Caco-2 (cell line): ENCODE results near the gene ZNF816. TPM values are rescaled to one million over a fixed set of nuclear protein-coding genes. Genes with fewer than 3 reads are reported as not detected.
"Not testable (repeated sequence)": the region's sequence is repeated elsewhere in the genome, so short reads cannot be mapped to it uniquely, and the experiment has no call there.

ENCODE experiments used
- BruUV-seq: library from RNA; stranded (reverse); fragments of 400-500 nt; replicated peaks from 2 replicates; lab custom pipeline; 2021; lab: Mats Ljungman, UMichigan
- CTCF ChIA-PET: fragments of 300-600 bp; sonication (Branson Sonifier 250); formaldehyde crosslinking; loops from one replicate; lab custom pipeline; 2022; ENCODE audit warnings: antibody characterized with exemption; lab: Charles Lee
- POLR2A ChIA-PET: fragments of 300-600 bp; sonication (Branson Sonifier 250); formaldehyde crosslinking; loops from one replicate; lab custom pipeline; 2022; ENCODE audit warnings: antibody characterized with exemption; lab: Charles Lee
- DNase-seq, 2 experiments: peaks; one replicate each; pipeline versions ENCODE4 v3.0.0 to v3.0.0-alpha.2; 2020 to 2022
- H3K27me3 ChIP-seq: replicated peaks from 2 replicates; pipeline ENCODE4 v1.6.0; 2011; ENCODE audit warnings: low read length; ENCODE audit not compliant: control insufficient read depth, insufficient read depth
- H3K36me3 ChIP-seq: 2 replicates; pipeline ENCODE4 v1.5.1; 2011; ENCODE audit warnings: low read length; ENCODE audit not compliant: control insufficient read depth, insufficient read depth
- H3K4me1 ChIP-seq: fragments of 250-450 bp; sonication (Bioruptor Pico); 2 replicates; pipeline ENCODE4 v1.5.1; 2020; ENCODE audit warnings: mild to moderate bottlenecking
- H3K4me3 ChIP-seq: 2 replicates; pipeline ENCODE4 v1.5.1; 2011; ENCODE audit warnings: low read depth, mild to moderate bottlenecking, control low read depth, low read length
- H3K9me3 ChIP-seq: fragments of 250-450 bp; sonication (Bioruptor Pico); 2 replicates; pipeline ENCODE4 v1.5.1; 2020; ENCODE audit warnings: mild to moderate bottlenecking, moderate library complexity
- H3K27ac Mint-ChIP-seq: one replicate; pipeline ENCODE4 v1.8.0; 2022; ENCODE audit warnings: mixed read lengths; ENCODE audit not compliant: unreplicated experiment
- H3K27me3 Mint-ChIP-seq: one replicate; pipeline ENCODE4 v1.8.0; 2022; ENCODE audit warnings: mixed read lengths; ENCODE audit not compliant: insufficient read depth, unreplicated experiment
- H3K36me3 Mint-ChIP-seq: one replicate; pipeline ENCODE4 v1.8.0; 2022; ENCODE audit warnings: mild to moderate bottlenecking, mixed read lengths; ENCODE audit not compliant: insufficient read depth, unreplicated experiment
- H3K4me1 Mint-ChIP-seq: one replicate; pipeline ENCODE4 v1.8.0; 2022; ENCODE audit warnings: low read depth, mixed read lengths; ENCODE audit not compliant: unreplicated experiment
- H3K4me3 Mint-ChIP-seq: one replicate; pipeline ENCODE4 v1.8.0; 2022; ENCODE audit warnings: mild to moderate bottlenecking, moderate library complexity, mixed read lengths; ENCODE audit not compliant: unreplicated experiment
- H3K9me3 Mint-ChIP-seq: one replicate; pipeline ENCODE4 v1.8.0; 2022; ENCODE audit warnings: mixed read lengths; ENCODE audit not compliant: unreplicated experiment
- intact Hi-C: fragments of 100-400 bp; cut with micrococcal nuclease; formaldehyde crosslinking; loops from one replicate; pipeline ENCODE4 v1.10.0; 2022; ENCODE audit not compliant: unreplicated experiment
- total RNA-seq: library from RNA; stranded (reverse); gene quantifications from 2 replicates; pipeline ENCODE4 v1.2.3, GENCODE V29; 2022
- TF ChIP-seq, protein P1 (sequence below), 2 experiments: fragments of 200-600 bp in 1 of 2; IDR thresholded peaks; 1 replicate in 1 of 2; 2 replicates in 1 of 2; pipeline versions ENCODE4 v1.5.1 to v1.8.0; 2011 to 2022; ENCODE audit warnings: antibody characterized with exemption in 1 of 2, control low read depth in 1 of 2, inconsistent platforms in 1 of 2, low read depth in 1 of 2, low read length in 1 of 2, mild to moderate bottlenecking in 1 of 2, moderate library complexity in 1 of 2; ENCODE audit not compliant: insufficient read depth in 1 of 2, severe bottlenecking in 1 of 2, unreplicated experiment in 1 of 2

The ZNF816 gene
- total RNA-seq, 1 experiment from 2014 or later: 11.5 TPM

DNA sequence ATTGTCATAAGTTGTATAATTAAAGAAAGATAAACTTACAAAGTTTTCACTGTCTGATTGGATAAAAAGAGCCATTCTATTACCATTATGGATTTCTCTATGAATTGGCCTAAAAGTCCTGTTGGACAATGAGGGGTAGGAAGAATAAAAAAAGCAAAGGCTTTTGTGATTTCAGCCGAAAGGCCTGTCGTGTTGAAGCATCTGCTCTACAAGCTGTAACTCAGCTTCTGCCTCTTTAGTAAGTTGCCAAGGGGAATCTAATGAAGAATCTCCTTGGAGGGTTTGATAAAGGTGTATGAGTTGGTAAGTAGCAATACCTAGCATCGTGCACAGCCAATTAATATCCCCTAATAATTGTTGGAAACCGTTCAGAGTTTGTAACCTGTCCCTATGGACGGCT is 25.8 kb upstream of the ZNF816 start:
- H3K27me3 ChIP-seq: no peaks in the 10 kb centered on the region
- CTCF ChIA-PET: no interaction called here
- H3K36me3 ChIP-seq: no peaks in the 10 kb centered on the region
- no peaks in the 10 kb centered on the region for H3K4me1 Mint-ChIP-seq
- peaks cover 58% of the 10 kb centered on the region for H3K9me3 Mint-ChIP-seq
- POLR2A ChIA-PET: no interaction called here
- no peaks in the 10 kb centered on the region for H3K27me3 Mint-ChIP-seq
- intact Hi-C loops: no loop called here
- H3K27ac Mint-ChIP-seq: no peak overlapping the region
- DNase-seq: no peak
- no peak overlapping the region for H3K4me3 Mint-ChIP-seq
- TF ChIP-seq, protein P1, sequence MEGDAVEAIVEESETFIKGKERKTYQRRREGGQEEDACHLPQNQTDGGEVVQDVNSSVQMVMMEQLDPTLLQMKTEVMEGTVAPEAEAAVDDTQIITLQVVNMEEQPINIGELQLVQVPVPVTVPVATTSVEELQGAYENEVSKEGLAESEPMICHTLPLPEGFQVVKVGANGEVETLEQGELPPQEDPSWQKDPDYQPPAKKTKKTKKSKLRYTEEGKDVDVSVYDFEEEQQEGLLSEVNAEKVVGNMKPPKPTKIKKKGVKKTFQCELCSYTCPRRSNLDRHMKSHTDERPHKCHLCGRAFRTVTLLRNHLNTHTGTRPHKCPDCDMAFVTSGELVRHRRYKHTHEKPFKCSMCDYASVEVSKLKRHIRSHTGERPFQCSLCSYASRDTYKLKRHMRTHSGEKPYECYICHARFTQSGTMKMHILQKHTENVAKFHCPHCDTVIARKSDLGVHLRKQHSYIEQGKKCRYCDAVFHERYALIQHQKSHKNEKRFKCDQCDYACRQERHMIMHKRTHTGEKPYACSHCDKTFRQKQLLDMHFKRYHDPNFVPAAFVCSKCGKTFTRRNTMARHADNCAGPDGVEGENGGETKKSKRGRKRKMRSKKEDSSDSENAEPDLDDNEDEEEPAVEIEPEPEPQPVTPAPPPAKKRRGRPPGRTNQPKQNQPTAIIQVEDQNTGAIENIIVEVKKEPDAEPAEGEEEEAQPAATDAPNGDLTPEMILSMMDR (IDR thresholded peaks at IDR 0.05; ENCODE audit: insufficient read depth in 1 of 2, low read depth in 1 of 2, low read length in 1 of 2, severe bottlenecking in 1 of 2, unreplicated experiment in 1 of 2): no peak
- no peaks in the 10 kb centered on the region for H3K4me1 ChIP-seq
- BruUV-seq: no TSS peak
- peaks cover 43% of the 10 kb centered on the region for H3K9me3 ChIP-seq
- peaks cover 6% of the 10 kb centered on the region for H3K36me3 Mint-ChIP-seq
- no peak overlapping the region for H3K4me3 ChIP-seq

DNA sequence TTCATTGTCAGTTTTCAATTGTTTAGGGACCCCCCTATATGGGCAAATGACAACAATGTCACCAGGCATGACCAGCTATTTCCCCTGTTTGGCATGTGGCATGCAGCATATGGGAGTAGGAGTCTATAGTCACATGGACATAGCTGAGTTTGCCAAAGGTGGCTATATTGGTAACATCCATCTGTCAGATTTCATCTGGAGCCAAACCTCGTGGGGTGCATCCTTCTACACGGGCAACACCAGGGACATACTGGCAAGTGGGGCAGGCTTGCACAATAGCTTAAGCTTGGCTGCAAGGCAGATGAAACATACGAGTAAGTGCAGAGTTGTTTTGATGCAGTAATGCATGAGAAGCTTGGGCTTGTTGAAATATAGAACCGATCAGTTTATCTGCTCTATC is 24.5 kb upstream of the ZNF816 start:
- H3K4me3 ChIP-seq: no peak overlapping the region
- Mint-ChIP-seq H3K27me3 (no peaks in the 10 kb centered on the region), H3K36me3 (peaks cover 6% of the 10 kb centered on the region), H3K4me1 (no peaks in the 10 kb centered on the region), H3K4me3 (no peak overlapping the region), H3K27ac (no peak overlapping the region), H3K9me3 (peaks cover 51% of the 10 kb centered on the region)
- no peaks in the 10 kb centered on the region for H3K4me1 ChIP-seq
- TF ChIP-seq, protein P1 (IDR thresholded peaks at IDR 0.05; ENCODE audit: insufficient read depth in 1 of 2, low read depth in 1 of 2, low read length in 1 of 2, severe bottlenecking in 1 of 2, unreplicated experiment in 1 of 2): no peak
- no peaks in the 10 kb centered on the region for H3K27me3 ChIP-seq
- CTCF ChIA-PET: no interaction called here
- POLR2A ChIA-PET: no interaction called here
- BruUV-seq: no TSS peak
- intact Hi-C loops: no loop called here
- H3K9me3 ChIP-seq: peaks cover 43% of the 10 kb centered on the region
- no peaks in the 10 kb centered on the region for H3K36me3 ChIP-seq
- DNase-seq: no peak

DNA sequence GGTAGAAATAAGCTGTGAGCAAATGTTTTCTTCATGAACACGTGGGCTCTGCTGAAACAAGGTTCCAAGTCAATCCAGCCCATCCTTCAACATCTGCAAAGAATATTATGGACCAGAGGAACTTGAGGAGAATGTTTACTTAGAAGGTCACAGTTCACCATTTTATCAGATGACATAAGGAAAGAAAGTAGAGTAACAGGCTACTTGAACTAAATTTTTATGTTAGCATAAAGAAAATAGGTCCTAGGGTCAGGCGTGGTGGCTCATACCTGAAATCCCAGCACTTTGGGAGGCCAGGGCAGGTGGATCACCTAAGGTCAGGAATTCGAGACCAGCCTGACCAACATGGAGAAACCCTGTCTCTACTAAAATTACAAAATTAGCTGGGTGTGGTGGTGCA is 20.5 kb upstream of the ZNF816 start:
- DNase-seq, H3K27me3 ChIP-seq, POLR2A ChIA-PET, BruUV-seq, CTCF ChIA-PET, H3K27ac Mint-ChIP-seq, H3K4me3 Mint-ChIP-seq, intact Hi-C loops, H3K4me1 Mint-ChIP-seq, H3K36me3 ChIP-seq, H3K4me1 ChIP-seq, H3K27me3 Mint-ChIP-seq, H3K4me3 ChIP-seq: not testable (repeated sequence)
- peaks cover 47% of the 10 kb centered on the region for H3K9me3 ChIP-seq
- peaks cover 12% of the 10 kb centered on the region for H3K36me3 Mint-ChIP-seq
- H3K9me3 Mint-ChIP-seq: peaks cover 61% of the 10 kb centered on the region

DNA sequence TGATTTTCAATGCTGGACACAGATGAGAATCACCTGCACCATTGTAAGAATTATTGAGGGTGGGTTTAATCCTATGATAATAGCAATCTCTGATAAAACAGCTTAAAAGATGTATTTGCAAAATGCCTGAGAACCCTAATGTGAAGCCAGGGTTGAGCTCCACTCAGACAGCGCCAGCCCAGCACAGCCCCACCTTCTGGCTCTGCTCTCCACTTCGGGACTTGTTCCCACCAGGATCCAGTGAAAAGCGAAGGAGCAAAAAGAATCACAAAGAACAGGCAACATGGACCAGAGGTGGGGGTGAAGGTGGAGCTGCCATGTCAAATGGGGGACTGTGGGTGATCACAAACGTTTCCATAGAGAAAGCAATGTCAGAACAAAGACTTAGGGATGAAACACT is 18.6 kb upstream of the ZNF816 start:
- TF ChIP-seq, protein P1 (IDR thresholded peaks at IDR 0.05; ENCODE audit: insufficient read depth in 1 of 2, low read depth in 1 of 2, low read length in 1 of 2, severe bottlenecking in 1 of 2, unreplicated experiment in 1 of 2): no peak
- H3K4me1 ChIP-seq: no peaks in the 10 kb centered on the region
- H3K36me3 ChIP-seq: no peaks in the 10 kb centered on the region
- no peak overlapping the region for H3K4me3 ChIP-seq
- ChIA-PET POLR2A (no interaction called here), CTCF (no interaction called here)
- intact Hi-C loops: no loop called here
- DNase-seq: no peak
- no peak overlapping the region for H3K4me3 Mint-ChIP-seq
- peaks cover 6% of the 10 kb centered on the region for H3K36me3 Mint-ChIP-seq
- peaks cover 41% of the 10 kb centered on the region for H3K9me3 ChIP-seq
- BruUV-seq: no TSS peak
- peaks cover 44% of the 10 kb centered on the region for H3K9me3 Mint-ChIP-seq
- peak overlapping the region; percentile 48 for H3K27ac Mint-ChIP-seq
- no peaks in the 10 kb centered on the region for H3K4me1 Mint-ChIP-seq
- no peaks in the 10 kb centered on the region for H3K27me3 Mint-ChIP-seq
- H3K27me3 ChIP-seq: no peaks in the 10 kb centered on the region
